Tibial nerve (tissue), 4 donors: ENCODE data around the gene MXRA8.

Experiments
- EP300 ChIP-seq, 2 donors: sonication (generic); formaldehyde crosslinking; IDR thresholded peaks; one replicate each; pipeline ENCODE4 v1.6.1; 2017; ENCODE audit warnings: antibody characterized with exemption in 2 of 2, mild to moderate bottlenecking in 1 of 2
- POLR2A ChIP-seq, 2 donors: fragments of 450-650 bp; IDR thresholded peaks; one replicate each; pipeline ENCODE4 v1.6.1; 2017; ENCODE audit warnings: antibody characterized with exemption in 2 of 2, mild to moderate bottlenecking in 2 of 2, moderate library complexity in 2 of 2
- TF ChIP-seq, protein P1 (sequence below), 5 experiments: fragments of 200-600 bp in 3 of 5; fragments of 450-650 bp in 2 of 5; sonication (generic) in 3 of 5; IDR thresholded peaks; one replicate each; pipeline ENCODE4 v1.5.1; 2016 to 2019; ENCODE audit warnings: antibody characterized with exemption in 5 of 5, mild to moderate bottlenecking in 3 of 5, moderate library complexity in 2 of 5

DNA sequence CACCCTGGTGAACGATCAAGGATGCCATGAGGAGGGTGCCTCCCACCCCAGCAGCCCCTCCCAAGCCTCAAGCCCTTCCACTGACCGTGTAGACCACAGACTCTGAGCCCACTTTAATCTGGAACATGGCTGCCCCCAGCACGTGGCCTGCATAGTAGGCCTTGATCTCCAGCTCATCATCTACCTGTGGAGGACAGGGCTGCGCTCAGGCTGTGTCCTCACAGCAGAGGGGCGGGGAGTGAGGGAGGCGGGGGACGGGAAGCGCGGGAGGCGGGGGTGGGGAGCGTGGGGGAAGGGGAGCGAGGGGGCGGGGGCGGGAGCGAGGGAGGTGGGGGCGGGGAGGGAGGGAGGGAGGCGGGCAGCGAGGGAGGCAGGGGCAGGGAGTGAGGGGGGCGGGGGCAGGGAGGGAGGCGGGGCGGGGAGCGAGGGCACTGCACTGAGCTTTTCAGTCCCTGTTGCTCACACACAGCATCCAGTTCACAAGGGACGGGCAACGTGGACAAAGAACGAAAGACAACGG is 42.9 kb downstream of the MXRA8 start:
- TF ChIP-seq POLR2A (IDR thresholded peaks at IDR 0.05) (no peak), EP300 (IDR thresholded peaks at IDR 0.05) (no peak)
- TF ChIP-seq, protein P1, sequence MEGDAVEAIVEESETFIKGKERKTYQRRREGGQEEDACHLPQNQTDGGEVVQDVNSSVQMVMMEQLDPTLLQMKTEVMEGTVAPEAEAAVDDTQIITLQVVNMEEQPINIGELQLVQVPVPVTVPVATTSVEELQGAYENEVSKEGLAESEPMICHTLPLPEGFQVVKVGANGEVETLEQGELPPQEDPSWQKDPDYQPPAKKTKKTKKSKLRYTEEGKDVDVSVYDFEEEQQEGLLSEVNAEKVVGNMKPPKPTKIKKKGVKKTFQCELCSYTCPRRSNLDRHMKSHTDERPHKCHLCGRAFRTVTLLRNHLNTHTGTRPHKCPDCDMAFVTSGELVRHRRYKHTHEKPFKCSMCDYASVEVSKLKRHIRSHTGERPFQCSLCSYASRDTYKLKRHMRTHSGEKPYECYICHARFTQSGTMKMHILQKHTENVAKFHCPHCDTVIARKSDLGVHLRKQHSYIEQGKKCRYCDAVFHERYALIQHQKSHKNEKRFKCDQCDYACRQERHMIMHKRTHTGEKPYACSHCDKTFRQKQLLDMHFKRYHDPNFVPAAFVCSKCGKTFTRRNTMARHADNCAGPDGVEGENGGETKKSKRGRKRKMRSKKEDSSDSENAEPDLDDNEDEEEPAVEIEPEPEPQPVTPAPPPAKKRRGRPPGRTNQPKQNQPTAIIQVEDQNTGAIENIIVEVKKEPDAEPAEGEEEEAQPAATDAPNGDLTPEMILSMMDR (IDR thresholded peaks at IDR 0.05): no peak
